WTC11 (cell line): ENCODE measurements around the gene DLG1. TPM values are rescaled to one million over a fixed set of nuclear protein-coding genes. Genes with fewer than 3 reads are reported as not detected.

Source experiments
- ATAC-seq: fragments of 200-7000 bp; cut with Tn5 transposase; 2 replicates; pipeline ENCODE4 v1.10.0; 2021; ENCODE audit warnings: mild to moderate bottlenecking, moderate library complexity
- CTCF ChIA-PET: fragments of 300-600 bp; sonication (Branson Sonifier 250); formaldehyde crosslinking; loops from one replicate; lab custom pipeline; 2021; ENCODE audit warnings: antibody characterized with exemption; lab: Charles Lee
- POLR2A ChIA-PET: fragments of 350-600 bp; sonication (Branson Sonifier 250); formaldehyde crosslinking; loops from one replicate; lab custom pipeline; 2021; ENCODE audit warnings: antibody characterized with exemption; lab: Charles Lee
- DNase-seq: peaks from one replicate; pipeline ENCODE4 v3.0.0; 2021; ENCODE audit warnings: low spot score
- H3K27ac Mint-ChIP-seq: 2 replicates; pipeline ENCODE4 v1.8.0; 2021; ENCODE audit warnings: mixed read lengths
- H3K27me3 Mint-ChIP-seq: 2 replicates; pipeline ENCODE4 v1.8.0; 2021; ENCODE audit warnings: low read depth, mild to moderate bottlenecking, moderate library complexity, mixed read lengths
- H3K36me3 Mint-ChIP-seq: 2 replicates; pipeline ENCODE4 v1.8.0; 2021; ENCODE audit warnings: mixed read lengths
- H3K4me1 Mint-ChIP-seq: 2 replicates; pipeline ENCODE4 v1.8.0; 2022; ENCODE audit warnings: mixed read lengths
- H3K4me3 Mint-ChIP-seq: 2 replicates; pipeline ENCODE4 v1.8.0; 2021; ENCODE audit warnings: mild to moderate bottlenecking, moderate library complexity, mixed read lengths
- H3K9me3 Mint-ChIP-seq: 2 replicates; pipeline ENCODE4 v1.8.0; 2021; ENCODE audit warnings: mixed read lengths
- ATF3 ChIP-seq: sonication (generic); formaldehyde crosslinking; conservative IDR thresholded peaks from 2 replicates; pipeline ENCODE4 v1.8.1; 2022; ENCODE audit warnings: mild to moderate bottlenecking, missing genetic modification reagents
- ATF6 ChIP-seq: sonication (generic); formaldehyde crosslinking; IDR thresholded peaks from 2 replicates; pipeline ENCODE4 v1.8.1; 2023; ENCODE audit warnings: mild to moderate bottlenecking, missing genetic modification reagents
- CREB1 ChIP-seq: sonication (generic); formaldehyde crosslinking; IDR thresholded peaks from 2 replicates; pipeline ENCODE4 v1.8.0; 2023; ENCODE audit warnings: mild to moderate bottlenecking, missing genetic modification reagents
- ELF4 ChIP-seq: sonication (generic); formaldehyde crosslinking; IDR thresholded peaks from 2 replicates; pipeline ENCODE4 v1.8.1; 2022; ENCODE audit warnings: low read depth, mild to moderate bottlenecking, moderate library complexity, missing genetic modification reagents
- FOXP1 ChIP-seq: sonication (generic); formaldehyde crosslinking; IDR thresholded peaks from 2 replicates; pipeline ENCODE4 v1.8.0; 2022; ENCODE audit warnings: missing genetic modification reagents, mild to moderate bottlenecking, moderate library complexity, borderline replicate concordance
- SP1 ChIP-seq: sonication (generic); formaldehyde crosslinking; conservative IDR thresholded peaks from 2 replicates; pipeline ENCODE4 v1.8.1; 2022; ENCODE audit warnings: missing genetic modification reagents
- ZNF281 ChIP-seq: sonication (generic); formaldehyde crosslinking; IDR thresholded peaks from 2 replicates; pipeline ENCODE4 v1.8.0; 2023; ENCODE audit warnings: mild to moderate bottlenecking, missing genetic modification reagents
- ZNF317 ChIP-seq: sonication (generic); formaldehyde crosslinking; IDR thresholded peaks from 2 replicates; pipeline ENCODE4 v1.8.1; 2023; ENCODE audit warnings: low read depth, mild to moderate bottlenecking, moderate library complexity, missing genetic modification reagents, borderline replicate concordance
- ZNF425 ChIP-seq: fragments of 250-450 bp; sonication (Bioruptor Pico); conservative IDR thresholded peaks from 2 replicates; pipeline ENCODE4 v1.9.0; 2021; ENCODE audit warnings: mild to moderate bottlenecking
- total RNA-seq: library from RNA; stranded (reverse); gene quantifications from 3 replicates; pipeline ENCODE4 v1.2.3, GENCODE V29; 2021
- TF ChIP-seq, protein P1 (sequence below): sonication (generic); formaldehyde crosslinking; IDR thresholded peaks from 2 replicates; pipeline ENCODE4 v1.8.1; 2023; ENCODE audit warnings: mild to moderate bottlenecking, missing genetic modification reagents, borderline replicate concordance
- TF ChIP-seq, protein P2 (sequence below): sonication (generic); formaldehyde crosslinking; IDR thresholded peaks from 2 replicates; pipeline ENCODE4 v1.8.1; 2023; ENCODE audit warnings: mild to moderate bottlenecking, missing genetic modification reagents, moderate library complexity
- TF ChIP-seq, protein P3 (sequence below): fragments of 250-450 bp; sonication (Bioruptor Pico); IDR thresholded peaks from 2 replicates; pipeline ENCODE4 v1.9.0; 2021; ENCODE audit warnings: mild to moderate bottlenecking
- TF ChIP-seq, protein P4 (sequence below): fragments of 250-450 bp; sonication (Bioruptor Pico); IDR thresholded peaks from 2 replicates; pipeline ENCODE4 v1.9.0; 2021; ENCODE audit warnings: mild to moderate bottlenecking
- TF ChIP-seq, protein P5 (sequence below): sonication (generic); formaldehyde crosslinking; IDR thresholded peaks from 2 replicates; pipeline ENCODE4 v1.8.0; 2022; ENCODE audit warnings: mild to moderate bottlenecking, missing genetic modification reagents

DLG1 gene
- total RNA-seq, 1 experiment from 2014 or later, result 81.1 TPM

DNA sequence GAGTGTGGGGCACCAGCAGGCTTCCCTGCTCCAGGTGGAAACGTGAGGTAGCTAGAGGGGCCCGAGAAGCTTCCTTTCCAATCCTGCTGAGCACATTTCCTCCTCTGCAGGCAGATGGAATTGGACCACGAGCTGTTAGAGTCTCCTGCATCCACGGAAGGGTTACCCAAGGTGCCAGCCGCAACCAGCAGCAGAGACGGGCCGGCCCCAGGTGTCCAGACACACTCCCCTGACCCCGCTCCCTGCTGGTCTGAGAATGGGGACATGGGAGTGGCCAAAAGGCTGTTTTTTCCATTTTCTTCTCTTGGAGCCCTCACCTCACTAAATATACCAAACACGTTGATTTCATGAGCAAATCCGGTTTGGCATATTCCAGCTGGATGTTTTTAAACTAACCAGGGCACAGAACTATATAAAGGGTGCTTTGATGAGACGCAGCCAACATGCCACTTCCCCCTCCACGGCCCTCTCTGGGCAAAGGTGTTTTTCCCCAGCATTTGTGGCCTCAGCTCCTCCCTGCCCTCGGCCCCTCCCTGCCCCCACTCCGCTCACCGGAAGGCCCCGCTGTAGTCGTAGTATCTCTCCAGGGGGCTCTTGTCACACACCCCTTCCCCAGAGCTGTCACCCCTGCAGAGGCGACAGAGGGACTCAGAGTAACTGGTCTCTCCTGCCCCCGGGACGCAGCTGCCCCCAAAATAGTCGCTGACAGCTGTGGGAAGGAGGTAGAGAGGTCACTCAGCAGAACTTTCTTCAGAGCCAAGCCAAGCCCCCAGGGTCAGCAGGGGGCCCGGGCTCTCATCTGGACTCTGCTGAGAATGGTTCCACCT lies 275.8 kb downstream of the DLG1 start:
- Mint-ChIP-seq H3K27ac (no peak overlapping the region), H3K36me3 (no peaks in the 10 kb centered on the region), H3K9me3 (no peaks in the 10 kb centered on the region), H3K4me3 (no peak overlapping the region), H3K4me1 (peaks cover 32% of the 10 kb centered on the region), H3K27me3 (no peaks in the 10 kb centered on the region)
- DNase-seq, result no peak
- ChIA-PET CTCF (interaction anchor here (1.0 to 2.9 kb wide), 4 partner anchors 8 to 53 kb away, joined by 3 to 18 read pairs (median 10); partner anchors contain the start of gene MELTF), POLR2A (no interaction called here)
- ATAC-seq, result no peak
- TF ChIP-seq ATF6, result no peak
- TF ChIP-seq, protein P1, sequence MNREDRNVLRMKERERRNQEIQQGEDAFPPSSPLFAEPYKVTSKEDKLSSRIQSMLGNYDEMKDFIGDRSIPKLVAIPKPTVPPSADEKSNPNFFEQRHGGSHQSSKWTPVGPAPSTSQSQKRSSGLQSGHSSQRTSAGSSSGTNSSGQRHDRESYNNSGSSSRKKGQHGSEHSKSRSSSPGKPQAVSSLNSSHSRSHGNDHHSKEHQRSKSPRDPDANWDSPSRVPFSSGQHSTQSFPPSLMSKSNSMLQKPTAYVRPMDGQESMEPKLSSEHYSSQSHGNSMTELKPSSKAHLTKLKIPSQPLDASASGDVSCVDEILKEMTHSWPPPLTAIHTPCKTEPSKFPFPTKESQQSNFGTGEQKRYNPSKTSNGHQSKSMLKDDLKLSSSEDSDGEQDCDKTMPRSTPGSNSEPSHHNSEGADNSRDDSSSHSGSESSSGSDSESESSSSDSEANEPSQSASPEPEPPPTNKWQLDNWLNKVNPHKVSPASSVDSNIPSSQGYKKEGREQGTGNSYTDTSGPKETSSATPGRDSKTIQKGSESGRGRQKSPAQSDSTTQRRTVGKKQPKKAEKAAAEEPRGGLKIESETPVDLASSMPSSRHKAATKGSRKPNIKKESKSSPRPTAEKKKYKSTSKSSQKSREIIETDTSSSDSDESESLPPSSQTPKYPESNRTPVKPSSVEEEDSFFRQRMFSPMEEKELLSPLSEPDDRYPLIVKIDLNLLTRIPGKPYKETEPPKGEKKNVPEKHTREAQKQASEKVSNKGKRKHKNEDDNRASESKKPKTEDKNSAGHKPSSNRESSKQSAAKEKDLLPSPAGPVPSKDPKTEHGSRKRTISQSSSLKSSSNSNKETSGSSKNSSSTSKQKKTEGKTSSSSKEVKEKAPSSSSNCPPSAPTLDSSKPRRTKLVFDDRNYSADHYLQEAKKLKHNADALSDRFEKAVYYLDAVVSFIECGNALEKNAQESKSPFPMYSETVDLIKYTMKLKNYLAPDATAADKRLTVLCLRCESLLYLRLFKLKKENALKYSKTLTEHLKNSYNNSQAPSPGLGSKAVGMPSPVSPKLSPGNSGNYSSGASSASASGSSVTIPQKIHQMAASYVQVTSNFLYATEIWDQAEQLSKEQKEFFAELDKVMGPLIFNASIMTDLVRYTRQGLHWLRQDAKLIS, result no peak
- TF ChIP-seq, protein P2, sequence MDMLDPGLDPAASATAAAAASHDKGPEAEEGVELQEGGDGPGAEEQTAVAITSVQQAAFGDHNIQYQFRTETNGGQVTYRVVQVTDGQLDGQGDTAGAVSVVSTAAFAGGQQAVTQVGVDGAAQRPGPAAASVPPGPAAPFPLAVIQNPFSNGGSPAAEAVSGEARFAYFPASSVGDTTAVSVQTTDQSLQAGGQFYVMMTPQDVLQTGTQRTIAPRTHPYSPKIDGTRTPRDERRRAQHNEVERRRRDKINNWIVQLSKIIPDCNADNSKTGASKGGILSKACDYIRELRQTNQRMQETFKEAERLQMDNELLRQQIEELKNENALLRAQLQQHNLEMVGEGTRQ (CRISPR knock-in tag), result no peak
- TF ChIP-seq SP1 (CRISPR knock-in tag), result no peak
- TF ChIP-seq ZNF317 (CRISPR knock-in tag), result no peak
- TF ChIP-seq, protein P3, sequence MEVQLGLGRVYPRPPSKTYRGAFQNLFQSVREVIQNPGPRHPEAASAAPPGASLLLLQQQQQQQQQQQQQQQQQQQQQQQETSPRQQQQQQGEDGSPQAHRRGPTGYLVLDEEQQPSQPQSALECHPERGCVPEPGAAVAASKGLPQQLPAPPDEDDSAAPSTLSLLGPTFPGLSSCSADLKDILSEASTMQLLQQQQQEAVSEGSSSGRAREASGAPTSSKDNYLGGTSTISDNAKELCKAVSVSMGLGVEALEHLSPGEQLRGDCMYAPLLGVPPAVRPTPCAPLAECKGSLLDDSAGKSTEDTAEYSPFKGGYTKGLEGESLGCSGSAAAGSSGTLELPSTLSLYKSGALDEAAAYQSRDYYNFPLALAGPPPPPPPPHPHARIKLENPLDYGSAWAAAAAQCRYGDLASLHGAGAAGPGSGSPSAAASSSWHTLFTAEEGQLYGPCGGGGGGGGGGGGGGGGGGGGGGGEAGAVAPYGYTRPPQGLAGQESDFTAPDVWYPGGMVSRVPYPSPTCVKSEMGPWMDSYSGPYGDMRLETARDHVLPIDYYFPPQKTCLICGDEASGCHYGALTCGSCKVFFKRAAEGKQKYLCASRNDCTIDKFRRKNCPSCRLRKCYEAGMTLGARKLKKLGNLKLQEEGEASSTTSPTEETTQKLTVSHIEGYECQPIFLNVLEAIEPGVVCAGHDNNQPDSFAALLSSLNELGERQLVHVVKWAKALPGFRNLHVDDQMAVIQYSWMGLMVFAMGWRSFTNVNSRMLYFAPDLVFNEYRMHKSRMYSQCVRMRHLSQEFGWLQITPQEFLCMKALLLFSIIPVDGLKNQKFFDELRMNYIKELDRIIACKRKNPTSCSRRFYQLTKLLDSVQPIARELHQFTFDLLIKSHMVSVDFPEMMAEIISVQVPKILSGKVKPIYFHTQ (CRISPR knock-in tag), result no peak
- TF ChIP-seq, protein P4, sequence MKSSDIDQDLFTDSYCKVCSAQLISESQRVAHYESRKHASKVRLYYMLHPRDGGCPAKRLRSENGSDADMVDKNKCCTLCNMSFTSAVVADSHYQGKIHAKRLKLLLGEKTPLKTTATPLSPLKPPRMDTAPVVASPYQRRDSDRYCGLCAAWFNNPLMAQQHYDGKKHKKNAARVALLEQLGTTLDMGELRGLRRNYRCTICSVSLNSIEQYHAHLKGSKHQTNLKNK, result no peak
- TF ChIP-seq ZNF425 (CRISPR knock-in tag), result no peak
- TF ChIP-seq, protein P5, sequence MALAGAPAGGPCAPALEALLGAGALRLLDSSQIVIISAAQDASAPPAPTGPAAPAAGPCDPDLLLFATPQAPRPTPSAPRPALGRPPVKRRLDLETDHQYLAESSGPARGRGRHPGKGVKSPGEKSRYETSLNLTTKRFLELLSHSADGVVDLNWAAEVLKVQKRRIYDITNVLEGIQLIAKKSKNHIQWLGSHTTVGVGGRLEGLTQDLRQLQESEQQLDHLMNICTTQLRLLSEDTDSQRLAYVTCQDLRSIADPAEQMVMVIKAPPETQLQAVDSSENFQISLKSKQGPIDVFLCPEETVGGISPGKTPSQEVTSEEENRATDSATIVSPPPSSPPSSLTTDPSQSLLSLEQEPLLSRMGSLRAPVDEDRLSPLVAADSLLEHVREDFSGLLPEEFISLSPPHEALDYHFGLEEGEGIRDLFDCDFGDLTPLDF (CRISPR knock-in tag), result no peak
- no peak for TF ChIP-seq ATF3 (CRISPR knock-in tag)
- TF ChIP-seq ZNF281, result no peak
- TF ChIP-seq FOXP1 (CRISPR knock-in tag), result no peak
- TF ChIP-seq ELF4 (CRISPR knock-in tag), result no peak
- no peak for TF ChIP-seq CREB1 (CRISPR knock-in tag)
